HepG2 (cell line): ENCODE data around the gene CEBPG. TPM values are rescaled to one million over a fixed set of nuclear protein-coding genes. Genes with fewer than 3 reads are reported as not detected.
A peak's percentile ranks its signal among the peaks of the same experiment; 100 is the strongest.

Experiments used
- HHEX ChIP-seq: IDR thresholded peaks from 2 replicates; pipeline ENCODE4 v1.6.1; 2016; ENCODE audit warnings: control low read depth
- IKZF1 ChIP-seq: fragments of 450-650 bp; IDR thresholded peaks from 2 replicates; pipeline ENCODE4 v1.7.1; 2016
- KDM4B ChIP-seq: sonication (generic); formaldehyde crosslinking; IDR thresholded peaks from 2 replicates; pipeline ENCODE4 v1.4.0; 2020; ENCODE audit warnings: missing genetic modification reagents
- NFIB ChIP-seq: sonication (generic); formaldehyde crosslinking; IDR thresholded peaks from 2 replicates; pipeline ENCODE4 v1.9.0; 2021; ENCODE audit warnings: missing genetic modification reagents, mild to moderate bottlenecking, borderline replicate concordance
- RELA ChIP-seq: sonication (generic); formaldehyde crosslinking; IDR thresholded peaks from 2 replicates; pipeline ENCODE4 v1.4.0; 2020; ENCODE audit warnings: missing genetic modification reagents
- RFXAP ChIP-seq: sonication (generic); formaldehyde crosslinking; IDR thresholded peaks from 2 replicates; pipeline ENCODE4 v1.4.0; 2020; ENCODE audit warnings: missing genetic modification reagents, borderline replicate concordance
- WIZ ChIP-seq: sonication (generic); formaldehyde crosslinking; IDR thresholded peaks from 2 replicates; pipeline ENCODE4 v1.5.1; 2020; ENCODE audit warnings: mild to moderate bottlenecking, missing genetic modification reagents
- XRCC5 ChIP-seq: fragments of 200-400 bp; formaldehyde crosslinking; optimal IDR thresholded peaks from 2 replicates; pipeline ENCODE3; 2017; ENCODE audit warnings: mild to moderate bottlenecking, low read length
- ZNF230 ChIP-seq: sonication (generic); formaldehyde crosslinking; IDR thresholded peaks from 2 replicates; pipeline ENCODE4 v1.4.0; 2020; ENCODE audit warnings: mild to moderate bottlenecking, missing genetic modification reagents
- ZNF644 ChIP-seq: IDR thresholded peaks from 2 replicates; pipeline ENCODE4 v1.6.1; 2016; ENCODE audit warnings: low read depth
- ZNF672 ChIP-seq: sonication (generic); formaldehyde crosslinking; IDR thresholded peaks from 2 replicates; pipeline ENCODE4 v1.8.1; 2022; ENCODE audit warnings: missing genetic modification reagents
- polyA plus RNA-seq, 8 experiments: library from polyadenylated mRNA; depleted of rRNA in 3 of 8; stranded (reverse) in 7 of 8; unstranded in 1 of 8; fragments of >200 nt; fragmentation: Illumina TruSeq in 4 of 8; extraction: Trizol in 4 of 8; gene quantifications; 2 replicates each; pipeline versions ENCODE4 v1.2.1 to v1.2.3, GENCODE V29; 2011 to 2016; ENCODE audit warnings: low read depth in 4 of 8, missing spikeins in 1 of 8, mixed read lengths in 1 of 8; ENCODE audit not compliant: insufficient read depth in 1 of 8
- total RNA-seq, 5 experiments: library from RNA; depleted of rRNA; stranded (reverse); fragments of >200 nt; fragmentation: Illumina TruSeq; extraction: Trizol; gene quantifications; 2 replicates each; pipeline ENCODE4 v1.2.3, GENCODE V29; 2016; ENCODE audit warnings: low read depth in 1 of 5
- TF ChIP-seq, protein P1 (sequence below): IDR thresholded peaks from 2 replicates; pipeline ENCODE4 v1.6.1; 2012; ENCODE audit warnings: low read length, improper control_type of control experiment
- TF ChIP-seq, protein P2 (sequence below), 2 experiments: sonication (generic) in 1 of 2; formaldehyde crosslinking in 1 of 2; IDR thresholded peaks; 2 replicates each; pipeline versions ENCODE4 v1.6.1 to v1.9.0; 2014 to 2022; ENCODE audit warnings: antibody characterized with exemption in 1 of 2, borderline replicate concordance in 1 of 2, inconsistent platforms in 1 of 2, low read depth in 1 of 2, missing genetic modification reagents in 1 of 2

The CEBPG gene
- total and polyA plus RNA-seq, 2 of the 13 experiments (the other 11 are each of a cell fraction or from before 2014, with no cell fraction given): 25.7 to 34.3 TPM

DNA sequence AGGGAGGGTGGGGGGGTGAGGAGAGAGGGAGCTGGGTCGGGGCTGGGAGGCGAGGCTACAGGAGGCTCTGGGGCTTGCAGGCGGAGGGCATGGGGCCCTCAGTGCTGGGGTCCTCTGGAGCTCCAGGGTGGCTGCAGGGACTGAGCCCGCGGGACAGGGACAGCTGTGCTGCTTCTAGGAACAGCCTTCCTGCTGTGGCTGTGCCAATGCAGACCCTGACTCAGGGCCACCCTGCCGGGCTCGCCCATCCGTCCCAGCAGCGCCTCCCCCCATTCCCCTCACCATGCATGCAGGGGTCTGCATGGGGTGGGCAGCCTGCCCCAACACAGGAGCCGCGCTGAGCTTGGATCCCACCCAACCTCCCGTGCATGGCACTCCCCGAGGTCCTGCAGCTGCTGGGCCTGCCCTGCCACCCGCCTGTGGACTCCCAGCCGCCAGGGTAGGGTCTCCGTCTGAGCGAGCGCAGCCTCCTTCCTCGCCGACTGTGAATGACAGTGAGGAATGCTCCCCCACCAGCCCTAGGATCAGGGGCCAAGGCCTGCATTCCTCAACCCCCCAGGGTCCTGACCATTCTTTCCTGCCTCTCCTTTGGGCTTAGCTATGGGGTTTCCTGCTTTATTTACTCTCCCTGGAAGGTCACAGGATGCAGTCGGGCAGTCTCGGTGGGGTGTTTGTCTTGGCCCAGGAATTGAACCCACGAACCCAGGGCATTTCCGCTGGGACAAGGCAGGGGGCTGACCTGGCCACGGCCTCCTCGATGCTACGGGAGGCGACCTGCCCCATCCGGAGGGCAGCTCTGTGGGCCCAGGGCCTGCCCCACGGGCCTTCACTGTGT is 23.4 kb downstream of the CEBPG start (continued):
- TF ChIP-seq RFXAP (CRISPR knock-in tag) (peak; percentile 50; the same call in 1 of the 2 replicates), ZNF672 (CRISPR knock-in tag) (no peak), RELA (CRISPR knock-in tag) (no peak), XRCC5 (peak; percentile 37), WIZ (CRISPR knock-in tag) (no peak), IKZF1 (no peak), KDM4B (CRISPR knock-in tag) (peak; percentile 80; the same call in 1 of the 2 replicates), NFIB (CRISPR knock-in tag) (no peak), ZNF644 (no peak), ZNF230 (CRISPR knock-in tag) (peak; percentile 81; the same call in 1 of the 2 replicates), HHEX (peak; percentile 47; the same call in 1 of the 2 replicates)
- TF ChIP-seq, protein P1, sequence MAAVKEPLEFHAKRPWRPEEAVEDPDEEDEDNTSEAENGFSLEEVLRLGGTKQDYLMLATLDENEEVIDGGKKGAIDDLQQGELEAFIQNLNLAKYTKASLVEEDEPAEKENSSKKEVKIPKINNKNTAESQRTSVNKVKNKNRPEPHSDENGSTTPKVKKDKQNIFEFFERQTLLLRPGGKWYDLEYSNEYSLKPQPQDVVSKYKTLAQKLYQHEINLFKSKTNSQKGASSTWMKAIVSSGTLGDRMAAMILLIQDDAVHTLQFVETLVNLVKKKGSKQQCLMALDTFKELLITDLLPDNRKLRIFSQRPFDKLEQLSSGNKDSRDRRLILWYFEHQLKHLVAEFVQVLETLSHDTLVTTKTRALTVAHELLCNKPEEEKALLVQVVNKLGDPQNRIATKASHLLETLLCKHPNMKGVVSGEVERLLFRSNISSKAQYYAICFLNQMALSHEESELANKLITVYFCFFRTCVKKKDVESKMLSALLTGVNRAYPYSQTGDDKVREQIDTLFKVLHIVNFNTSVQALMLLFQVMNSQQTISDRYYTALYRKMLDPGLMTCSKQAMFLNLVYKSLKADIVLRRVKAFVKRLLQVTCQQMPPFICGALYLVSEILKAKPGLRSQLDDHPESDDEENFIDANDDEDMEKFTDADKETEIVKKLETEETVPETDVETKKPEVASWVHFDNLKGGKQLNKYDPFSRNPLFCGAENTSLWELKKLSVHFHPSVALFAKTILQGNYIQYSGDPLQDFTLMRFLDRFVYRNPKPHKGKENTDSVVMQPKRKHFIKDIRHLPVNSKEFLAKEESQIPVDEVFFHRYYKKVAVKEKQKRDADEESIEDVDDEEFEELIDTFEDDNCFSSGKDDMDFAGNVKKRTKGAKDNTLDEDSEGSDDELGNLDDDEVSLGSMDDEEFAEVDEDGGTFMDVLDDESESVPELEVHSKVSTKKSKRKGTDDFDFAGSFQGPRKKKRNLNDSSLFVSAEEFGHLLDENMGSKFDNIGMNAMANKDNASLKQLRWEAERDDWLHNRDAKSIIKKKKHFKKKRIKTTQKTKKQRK: no peak
- TF ChIP-seq, protein P2, sequence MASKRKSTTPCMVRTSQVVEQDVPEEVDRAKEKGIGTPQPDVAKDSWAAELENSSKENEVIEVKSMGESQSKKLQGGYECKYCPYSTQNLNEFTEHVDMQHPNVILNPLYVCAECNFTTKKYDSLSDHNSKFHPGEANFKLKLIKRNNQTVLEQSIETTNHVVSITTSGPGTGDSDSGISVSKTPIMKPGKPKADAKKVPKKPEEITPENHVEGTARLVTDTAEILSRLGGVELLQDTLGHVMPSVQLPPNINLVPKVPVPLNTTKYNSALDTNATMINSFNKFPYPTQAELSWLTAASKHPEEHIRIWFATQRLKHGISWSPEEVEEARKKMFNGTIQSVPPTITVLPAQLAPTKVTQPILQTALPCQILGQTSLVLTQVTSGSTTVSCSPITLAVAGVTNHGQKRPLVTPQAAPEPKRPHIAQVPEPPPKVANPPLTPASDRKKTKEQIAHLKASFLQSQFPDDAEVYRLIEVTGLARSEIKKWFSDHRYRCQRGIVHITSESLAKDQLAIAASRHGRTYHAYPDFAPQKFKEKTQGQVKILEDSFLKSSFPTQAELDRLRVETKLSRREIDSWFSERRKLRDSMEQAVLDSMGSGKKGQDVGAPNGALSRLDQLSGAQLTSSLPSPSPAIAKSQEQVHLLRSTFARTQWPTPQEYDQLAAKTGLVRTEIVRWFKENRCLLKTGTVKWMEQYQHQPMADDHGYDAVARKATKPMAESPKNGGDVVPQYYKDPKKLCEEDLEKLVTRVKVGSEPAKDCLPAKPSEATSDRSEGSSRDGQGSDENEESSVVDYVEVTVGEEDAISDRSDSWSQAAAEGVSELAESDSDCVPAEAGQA (IDR thresholded peaks at IDR 0.05; ENCODE audit: low read depth): peak; percentile 33; the same call in 1 of the 2 replicates
- TF ChIP-seq, protein P2 (CRISPR knock-in tag; IDR thresholded peaks at IDR 0.05; ENCODE audit: borderline replicate concordance): no peak
